ENCODE measurements around the gene ATP6V1G3.

- TF ChIP-seq, protein P1, sequence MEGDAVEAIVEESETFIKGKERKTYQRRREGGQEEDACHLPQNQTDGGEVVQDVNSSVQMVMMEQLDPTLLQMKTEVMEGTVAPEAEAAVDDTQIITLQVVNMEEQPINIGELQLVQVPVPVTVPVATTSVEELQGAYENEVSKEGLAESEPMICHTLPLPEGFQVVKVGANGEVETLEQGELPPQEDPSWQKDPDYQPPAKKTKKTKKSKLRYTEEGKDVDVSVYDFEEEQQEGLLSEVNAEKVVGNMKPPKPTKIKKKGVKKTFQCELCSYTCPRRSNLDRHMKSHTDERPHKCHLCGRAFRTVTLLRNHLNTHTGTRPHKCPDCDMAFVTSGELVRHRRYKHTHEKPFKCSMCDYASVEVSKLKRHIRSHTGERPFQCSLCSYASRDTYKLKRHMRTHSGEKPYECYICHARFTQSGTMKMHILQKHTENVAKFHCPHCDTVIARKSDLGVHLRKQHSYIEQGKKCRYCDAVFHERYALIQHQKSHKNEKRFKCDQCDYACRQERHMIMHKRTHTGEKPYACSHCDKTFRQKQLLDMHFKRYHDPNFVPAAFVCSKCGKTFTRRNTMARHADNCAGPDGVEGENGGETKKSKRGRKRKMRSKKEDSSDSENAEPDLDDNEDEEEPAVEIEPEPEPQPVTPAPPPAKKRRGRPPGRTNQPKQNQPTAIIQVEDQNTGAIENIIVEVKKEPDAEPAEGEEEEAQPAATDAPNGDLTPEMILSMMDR (IDR thresholded peaks at IDR 0.05), result no peak
- no peak for TF ChIP-seq POLR2A (IDR thresholded peaks at IDR 0.05; ENCODE audit: low read depth)
Observed at GRCh38 chr1:198559362-198559761, 18.9 kb upstream of the ATP6V1G3 start.
